Suprapubic skin (tissue), 4 donors: Measurements from ENCODE around the gene CNOT9.
"Not testable (repeated sequence)": the region's sequence is repeated elsewhere in the genome, so short reads cannot be mapped to it uniquely, and the experiment has no call there.

Experiments used
- EP300 ChIP-seq: sonication (generic); formaldehyde crosslinking; IDR thresholded peaks from one replicate; pipeline ENCODE4 v1.6.1; 2017; ENCODE audit warnings: antibody characterized with exemption
- POLR2A ChIP-seq, 2 donors: fragments of 450-650 bp; IDR thresholded peaks; one replicate each; pipeline ENCODE4 v1.6.1; 2017; ENCODE audit warnings: antibody characterized with exemption in 2 of 2, mild to moderate bottlenecking in 2 of 2, moderate library complexity in 2 of 2
- POLR2AphosphoS5 ChIP-seq, 3 donors: sonication (generic); formaldehyde crosslinking; IDR thresholded peaks; one replicate each; pipeline ENCODE4 v1.6.1; 2017; ENCODE audit warnings: antibody characterized with exemption in 3 of 3
- TF ChIP-seq, protein P1 (sequence below), 2 donors: fragments of 200-600 bp in 1 of 2; fragments of 450-650 bp in 1 of 2; sonication (generic) in 1 of 2; IDR thresholded peaks; one replicate each; pipeline ENCODE4 v1.5.1; 2016 to 2019; ENCODE audit warnings: antibody characterized with exemption in 2 of 2, mild to moderate bottlenecking in 1 of 2, moderate library complexity in 1 of 2

DNA sequence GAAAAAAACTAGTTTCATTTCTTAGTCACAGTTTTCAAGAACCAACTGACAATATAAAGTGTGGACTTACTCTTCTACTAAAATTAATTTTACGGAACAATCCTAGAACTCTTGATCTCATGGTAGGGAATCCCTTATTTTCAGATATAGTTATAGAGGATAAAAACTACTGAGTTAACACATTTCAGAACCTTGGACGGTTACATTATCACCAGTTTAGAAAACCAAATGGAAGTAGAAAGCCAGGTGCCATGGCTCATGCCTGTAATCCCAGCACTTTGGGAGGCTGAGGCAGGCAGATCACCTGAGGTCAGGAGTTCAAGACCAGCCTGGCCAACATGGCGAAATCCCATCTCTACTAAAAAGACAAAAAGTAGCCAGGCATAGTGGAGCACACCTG is 14.4 kb upstream of the CNOT9 start:
- TF ChIP-seq POLR2A (IDR thresholded peaks at IDR 0.05); POLR2AphosphoS5 (IDR thresholded peaks at IDR 0.05); EP300: not testable (repeated sequence)
- TF ChIP-seq, protein P1, sequence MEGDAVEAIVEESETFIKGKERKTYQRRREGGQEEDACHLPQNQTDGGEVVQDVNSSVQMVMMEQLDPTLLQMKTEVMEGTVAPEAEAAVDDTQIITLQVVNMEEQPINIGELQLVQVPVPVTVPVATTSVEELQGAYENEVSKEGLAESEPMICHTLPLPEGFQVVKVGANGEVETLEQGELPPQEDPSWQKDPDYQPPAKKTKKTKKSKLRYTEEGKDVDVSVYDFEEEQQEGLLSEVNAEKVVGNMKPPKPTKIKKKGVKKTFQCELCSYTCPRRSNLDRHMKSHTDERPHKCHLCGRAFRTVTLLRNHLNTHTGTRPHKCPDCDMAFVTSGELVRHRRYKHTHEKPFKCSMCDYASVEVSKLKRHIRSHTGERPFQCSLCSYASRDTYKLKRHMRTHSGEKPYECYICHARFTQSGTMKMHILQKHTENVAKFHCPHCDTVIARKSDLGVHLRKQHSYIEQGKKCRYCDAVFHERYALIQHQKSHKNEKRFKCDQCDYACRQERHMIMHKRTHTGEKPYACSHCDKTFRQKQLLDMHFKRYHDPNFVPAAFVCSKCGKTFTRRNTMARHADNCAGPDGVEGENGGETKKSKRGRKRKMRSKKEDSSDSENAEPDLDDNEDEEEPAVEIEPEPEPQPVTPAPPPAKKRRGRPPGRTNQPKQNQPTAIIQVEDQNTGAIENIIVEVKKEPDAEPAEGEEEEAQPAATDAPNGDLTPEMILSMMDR (IDR thresholded peaks at IDR 0.05): not testable (repeated sequence)
